Peyer's patch (tissue), 4 donors: ENCODE measurements around the gene HSPB7. TPM values are rescaled to one million over a fixed set of nuclear protein-coding genes. Genes with fewer than 3 reads are reported as not detected.
A peak's percentile ranks its signal among the peaks of the same experiment; 100 is the strongest.
"Not testable (repeated sequence)": the region's sequence is repeated elsewhere in the genome, so short reads cannot be mapped to it uniquely, and the experiment has no call there.

Experiments used
- DNase-seq, 3 donors: peaks; one replicate each; pipeline ENCODE4 v3.0.0-alpha.2; 2017 to 2019
- H3K27ac ChIP-seq, 4 donors: fragments of 200-600 bp; sonication (generic); one replicate each; pipeline ENCODE4 v1.5.1; 2016 to 2019
- H3K27me3 ChIP-seq, 2 donors: fragments of 200-600 bp; sonication (generic); one replicate each; pipeline ENCODE4 v1.5.1; 2019
- H3K36me3 ChIP-seq, 3 donors: fragments of 200-600 bp; sonication (generic); one replicate each; pipeline ENCODE4 v1.5.1; 2016 to 2019
- H3K4me1 ChIP-seq, 4 donors: fragments of 200-600 bp; sonication (generic); one replicate each; pipeline ENCODE4 v1.5.1; 2016 to 2019
- H3K4me3 ChIP-seq, 4 donors: fragments of 200-600 bp; sonication (generic); 1 replicate in 3 of 4; 2 replicates in 1 of 4; pipeline ENCODE4 v1.5.1; 2016 to 2019; ENCODE audit warnings: mild to moderate bottlenecking in 1 of 4
- H3K9me3 ChIP-seq, 4 donors: fragments of 200-600 bp; sonication (generic); one replicate each; pipeline ENCODE4 v1.5.1; 2016 to 2019; ENCODE audit warnings: mild to moderate bottlenecking in 1 of 4
- CTCF ChIP-seq, 6 experiments: fragments of 450-650 bp in 4 of 6; fragments of 200-600 bp in 2 of 6; sonication (generic) in 1 of 6; IDR thresholded peaks; one replicate each; pipeline ENCODE4 v1.5.1; 2017 to 2019; ENCODE audit warnings: antibody characterized with exemption in 6 of 6, mild to moderate bottlenecking in 3 of 6, moderate library complexity in 1 of 6
- POLR2A ChIP-seq, 2 donors: fragments of 450-650 bp; IDR thresholded peaks; one replicate each; pipeline ENCODE4 v1.5.1; 2017; ENCODE audit warnings: antibody characterized with exemption in 2 of 2, mild to moderate bottlenecking in 2 of 2, moderate library complexity in 2 of 2
- total RNA-seq, 4 donors: library from RNA; depleted of rRNA; stranded (reverse); fragments of >200 nt; gene quantifications; one replicate each; pipeline ENCODE4 v1.1.0, GENCODE V29; 2016

The HSPB7 gene
- total RNA-seq, 4 donors from 2014 or later, result 1.1 to 5.2 (median 1.1) TPM; not detected in 1

- Histone ChIP-seq H3K36me3 (no peaks in the 10 kb centered on the region), H3K9me3 (no peaks in the 10 kb centered on the region), H3K4me3 (peak overlapping the region in 2 of 4 donors; percentile 7 to 26), H3K27me3 (no peaks in the 10 kb centered on the region), H3K27ac (no peak overlapping the region), H3K4me1 (peaks cover 0 to 11% (median 7%) of the 10 kb centered on the region in 4 donors)
- no peak for DNase-seq
- TF ChIP-seq CTCF (IDR thresholded peaks at IDR 0.05), result no peak
- TF ChIP-seq POLR2A (IDR thresholded peaks at IDR 0.05), result no peak
Observed at GRCh38 chr1:16026723-16027484, 9.1 kb upstream of the HSPB7 start.

GRCh38 chr1:16026302-16026701, 8.5 kb upstream of the HSPB7 start:
- not testable (repeated sequence) for H3K4me3 ChIP-seq, DNase-seq, H3K36me3 ChIP-seq, H3K27ac ChIP-seq, H3K27me3 ChIP-seq, H3K9me3 ChIP-seq
- H3K4me1 ChIP-seq, result peaks cover 0 to 11% (median 7%) of the 10 kb centered on the region in 4 donors

- Histone ChIP-seq H3K4me3 (no peak overlapping the region), H3K27ac (no peak overlapping the region), H3K9me3 (no peaks in the 10 kb centered on the region), H3K27me3 (no peaks in the 10 kb centered on the region), H3K4me1 (peaks cover 0 to 11% (median 7%) of the 10 kb centered on the region in 4 donors), H3K36me3 (no peaks in the 10 kb centered on the region)
- no peak for TF ChIP-seq CTCF (IDR thresholded peaks at IDR 0.05)
- no peak for TF ChIP-seq POLR2A (IDR thresholded peaks at IDR 0.05)
- DNase-seq, result no peak
Observed at GRCh38 chr1:16023050-16023653, 5.3 kb upstream of the HSPB7 start.

GRCh38 chr1:16022393-16022792, 4.5 kb upstream of the HSPB7 start:
- Histone ChIP-seq H3K9me3 (no peaks in the 10 kb centered on the region), H3K27me3 (no peaks in the 10 kb centered on the region), H3K27ac (no peak overlapping the region), H3K36me3 (no peaks in the 10 kb centered on the region), H3K4me3 (no peak overlapping the region), H3K4me1 (peaks cover 0 to 10% (median 7%) of the 10 kb centered on the region in 4 donors)
- no peak for TF ChIP-seq POLR2A (IDR thresholded peaks at IDR 0.05)
- TF ChIP-seq CTCF (IDR thresholded peaks at IDR 0.05), result no peak
- DNase-seq, result no peak

GRCh38 chr1:16021681-16022080, 3.8 kb upstream of the HSPB7 start, which contains the start of gene CLCNKA:
Gene CLCNKA, plus strand, starts transcription at chr1:16022036. Its CDS starts 584 bp downstream, at chr1:16022620.
- Histone ChIP-seq H3K27me3 (no peaks in the 10 kb centered on the region), H3K4me3 (no peak within 1 kb of the TSS), H3K36me3 (no peaks in the 10 kb centered on the region), H3K27ac (no peak within 1 kb of the TSS), H3K9me3 (no peaks in the 10 kb centered on the region), H3K4me1 (peaks cover 0 to 3% (median under 1%) of the 10 kb centered on the region in 4 donors)
- no peak for TF ChIP-seq POLR2A (IDR thresholded peaks at IDR 0.05)
- TF ChIP-seq CTCF (IDR thresholded peaks at IDR 0.05), result no peak
- no peak for DNase-seq

GRCh38 chr1:16020878-16021277, 3.0 kb upstream of the HSPB7 start:
- not testable (repeated sequence) for H3K9me3 ChIP-seq, H3K36me3 ChIP-seq, H3K4me1 ChIP-seq, H3K27ac ChIP-seq, H3K4me3 ChIP-seq, H3K27me3 ChIP-seq, DNase-seq
